GM21529 (cell line): ENCODE measurements around the gene CDX1.

Source experiments
- ATAC-seq: cut with Tn5 transposase; IDR thresholded peaks from one replicate; pipeline ENCODE4 v1.9.1; 2021; ENCODE audit not compliant: unreplicated experiment

CDX1 gene

DNA sequence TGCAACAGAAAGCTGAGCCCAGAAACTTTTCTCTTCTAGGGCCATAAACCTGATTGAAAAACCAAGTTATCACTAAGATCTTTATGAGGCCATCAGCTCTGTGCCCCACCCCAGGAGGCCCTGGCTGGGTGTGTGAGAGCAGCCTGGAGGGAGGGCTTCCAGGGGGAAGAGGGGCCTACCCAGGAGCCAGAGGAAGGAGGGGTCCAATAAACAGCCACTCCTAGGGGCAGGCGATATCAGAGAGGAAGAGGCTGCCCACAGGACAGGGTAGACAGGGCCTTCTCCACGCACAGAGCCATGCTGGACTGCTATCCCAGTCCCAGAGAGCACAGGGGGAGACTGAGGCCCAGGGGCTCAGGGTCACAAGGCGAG, 4.5 kb upstream of the CDX1 start:
- no peak for ATAC-seq

DNA sequence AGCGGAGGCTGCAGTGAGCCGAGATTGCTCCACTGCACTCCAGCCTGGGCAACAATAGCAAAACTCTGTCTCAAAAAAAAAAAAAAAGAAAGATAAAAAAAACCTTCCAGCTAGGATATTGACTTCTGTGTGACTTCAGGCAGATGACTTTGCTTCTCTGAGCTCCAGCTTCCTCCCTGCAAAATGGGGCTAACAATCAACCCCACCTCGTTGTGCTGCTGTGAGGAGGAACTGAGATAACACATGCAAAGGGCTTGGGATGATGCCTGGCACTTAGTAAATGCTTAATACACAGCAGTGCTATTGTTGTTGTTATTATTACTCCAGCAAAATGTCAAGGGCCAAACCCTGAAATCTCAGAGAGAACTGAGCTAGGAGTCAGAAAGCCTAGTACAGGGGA, 3.5 kb upstream of the CDX1 start:
- no peak for ATAC-seq

DNA sequence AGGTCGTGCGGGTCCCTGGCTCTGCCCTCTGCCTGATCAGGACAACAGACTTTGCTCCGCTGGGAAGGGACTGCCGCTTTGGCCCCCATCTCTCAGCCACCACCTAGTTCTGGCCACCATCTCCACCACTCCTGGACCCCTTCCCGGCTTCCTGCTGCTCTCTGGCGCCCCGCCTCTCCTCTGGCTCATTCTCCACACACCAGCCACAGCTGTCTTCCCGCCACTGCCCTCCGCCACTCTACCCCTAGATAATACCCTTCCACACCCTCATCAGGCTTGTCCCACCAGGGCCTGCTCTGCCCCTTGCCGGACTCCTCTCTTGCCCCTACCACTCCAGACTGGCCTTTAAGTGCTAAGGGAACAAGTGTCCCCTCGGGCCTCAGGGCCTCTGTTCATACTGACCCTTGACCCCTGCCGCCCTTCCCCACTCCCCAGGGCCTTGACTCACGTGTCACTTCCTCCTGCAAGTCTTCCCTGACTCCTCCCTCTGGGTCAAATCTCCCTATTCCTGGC, 3.0 kb upstream of the CDX1 start:
- no peak for ATAC-seq

DNA sequence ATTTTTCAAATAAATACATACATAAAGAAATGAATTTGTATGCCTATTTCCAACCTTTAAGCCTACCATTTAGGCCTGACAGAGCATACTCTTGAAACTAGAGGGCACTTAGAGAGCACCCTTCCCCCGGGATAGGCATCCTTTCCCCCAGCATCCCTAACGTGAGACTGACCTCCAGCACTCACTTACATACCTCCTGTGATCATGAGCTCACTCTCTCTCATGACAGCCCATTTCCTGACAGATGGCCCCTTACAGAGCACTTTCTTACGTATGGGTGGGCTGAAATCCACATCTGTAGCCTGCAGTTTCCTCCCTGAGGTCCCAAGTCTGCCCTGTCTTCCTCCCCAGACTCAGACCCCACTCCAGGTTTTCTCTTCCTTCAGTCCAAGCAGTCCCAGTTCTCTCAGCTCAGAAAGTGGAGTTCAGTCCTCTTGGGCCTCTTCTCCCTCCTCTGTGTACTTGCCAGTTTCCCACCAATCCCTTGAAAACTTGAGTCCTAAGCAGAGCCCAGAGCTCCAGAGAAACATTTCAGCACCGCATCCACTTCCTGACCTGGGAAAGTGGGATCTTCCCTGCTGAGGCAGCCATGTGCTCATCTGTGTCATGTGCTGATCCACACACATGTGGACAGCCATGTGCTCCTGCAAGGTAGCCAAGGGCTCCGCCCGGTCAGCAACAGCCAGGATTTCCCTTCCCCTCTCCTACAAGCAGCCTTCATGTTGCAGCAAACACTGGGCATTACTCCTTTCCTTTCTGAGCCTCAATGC, 2.2 kb upstream of the CDX1 start:
- ATAC-seq = no peak

DNA sequence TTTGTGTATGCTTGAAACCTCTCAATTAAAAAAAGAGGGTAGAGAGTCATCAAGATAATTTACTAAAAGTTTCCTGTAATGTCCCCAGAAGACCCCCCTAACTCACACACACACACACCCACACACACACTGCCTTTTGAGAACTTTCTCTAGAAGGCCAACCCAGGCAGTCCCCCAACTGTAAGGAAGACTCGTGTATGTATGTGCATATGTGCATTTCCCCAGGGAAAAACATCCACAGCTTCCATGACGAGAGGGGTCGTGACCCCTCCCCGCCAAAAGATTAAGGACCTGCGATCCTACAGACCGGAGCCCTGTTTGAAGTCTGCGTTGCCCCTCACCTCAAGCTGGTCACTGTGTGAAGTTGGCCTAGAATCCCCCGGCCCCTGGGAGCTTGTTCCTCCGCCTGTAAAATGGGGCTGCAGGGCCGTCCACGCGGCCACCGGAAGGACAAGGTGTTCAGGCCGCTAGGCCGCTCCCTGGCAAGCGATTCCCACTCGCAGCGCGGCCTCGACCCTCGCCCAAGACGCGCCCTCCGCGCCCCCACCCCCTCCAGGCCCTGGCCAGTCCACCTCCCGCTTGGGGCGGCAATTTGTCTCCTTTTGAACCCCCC, 435 bp upstream of the CDX1 start:
- ATAC-seq = no peak

GRCh38 chr5:150167512-150167850, 903 bp downstream of the CDX1 start:
- ATAC-seq = no peak

- no peak for ATAC-seq
These were observed 1.3 kb downstream of the CDX1 start for GRCh38 chr5:150167908-150168307.

- ATAC-seq = no peak
These were observed 2.3 kb downstream of the CDX1 start for GRCh38 chr5:150168864-150169263.

DNA sequence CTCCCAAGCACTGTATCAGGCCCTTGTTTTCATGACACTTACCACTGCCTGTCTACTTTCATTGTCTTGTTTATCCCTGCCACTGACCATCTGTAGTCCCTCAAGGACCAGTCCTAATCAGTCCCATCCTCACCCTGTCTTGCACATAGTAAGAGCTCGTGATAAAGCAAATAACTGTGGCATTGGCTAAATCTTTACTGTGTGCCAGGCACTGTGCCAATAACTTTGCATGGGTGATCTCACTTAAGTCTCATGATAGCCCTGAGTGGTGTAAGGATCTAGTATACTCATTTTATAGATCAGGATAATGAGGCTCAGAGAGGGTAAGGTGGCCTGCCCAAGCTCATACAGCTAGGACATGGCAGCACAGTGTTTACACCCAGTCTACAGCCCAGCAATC, 5.6 kb downstream of the CDX1 start:
- ATAC-seq = no peak

DNA sequence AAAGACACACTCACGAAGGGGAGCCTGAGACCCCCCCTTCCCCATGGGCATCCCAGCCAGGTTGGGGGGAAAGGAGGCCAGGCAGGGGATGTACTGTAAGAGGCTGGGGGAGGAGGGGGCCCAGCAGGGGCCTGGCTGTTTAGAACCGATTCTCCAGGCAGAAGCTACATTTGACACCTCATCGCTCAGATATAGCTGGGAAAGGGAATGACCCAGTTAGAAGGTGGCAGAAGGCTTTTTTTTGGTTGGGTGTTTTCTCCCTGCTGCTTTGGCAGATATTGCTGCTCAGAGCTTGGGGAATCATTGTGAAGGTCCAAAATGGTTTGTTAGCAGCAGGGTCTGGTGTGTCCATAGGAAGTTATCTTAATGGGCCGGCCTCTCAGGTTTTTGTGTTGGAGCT, 6.0 kb downstream of the CDX1 start:
- ATAC-seq = no peak

- ATAC-seq = no peak
These were observed 6.6 kb downstream of the CDX1 start for GRCh38 chr5:150173161-150173560.

GRCh38 chr5:150174285-150174684, 7.7 kb downstream of the CDX1 start:
- no peak for ATAC-seq

- ATAC-seq = no peak
These were observed 8.5 kb downstream of the CDX1 start for GRCh38 chr5:150175076-150175475.

- ATAC-seq = peak; percentile 55
These were observed 9.0 kb downstream of the CDX1 start for GRCh38 chr5:150175536-150175935.

GRCh38 chr5:150176745-150177477, 10.3 kb downstream of the CDX1 start:
- no peak for ATAC-seq

DNA sequence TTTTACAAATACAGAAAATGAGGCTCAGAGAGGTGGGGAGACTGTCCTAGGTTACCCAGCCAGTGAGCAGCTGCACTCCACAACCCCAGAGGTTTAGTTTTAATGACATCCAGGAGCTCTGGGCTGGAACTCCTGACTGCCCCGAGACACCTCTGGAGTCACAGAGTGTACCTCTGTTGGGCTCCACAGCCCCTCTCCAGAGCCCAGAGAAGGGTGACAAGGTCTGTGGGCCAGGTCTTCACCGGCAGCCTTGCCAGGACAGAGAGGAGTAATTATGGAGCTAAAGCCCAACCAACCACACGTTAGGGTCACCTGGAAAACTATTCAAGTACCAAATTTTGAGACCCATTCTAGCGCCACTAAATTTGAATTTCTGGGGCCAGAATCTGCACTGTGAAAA, 11.1 kb downstream of the CDX1 start:
- ATAC-seq = no peak

- ATAC-seq = peak; percentile 52
These were observed 11.7 kb downstream of the CDX1 start for GRCh38 chr5:150178262-150178661.

- ATAC-seq = no peak
These were observed 12.5 kb downstream of the CDX1 start for GRCh38 chr5:150179019-150179620.

GRCh38 chr5:150180241-150181026, 13.9 kb downstream of the CDX1 start:
- no peak for ATAC-seq

DNA sequence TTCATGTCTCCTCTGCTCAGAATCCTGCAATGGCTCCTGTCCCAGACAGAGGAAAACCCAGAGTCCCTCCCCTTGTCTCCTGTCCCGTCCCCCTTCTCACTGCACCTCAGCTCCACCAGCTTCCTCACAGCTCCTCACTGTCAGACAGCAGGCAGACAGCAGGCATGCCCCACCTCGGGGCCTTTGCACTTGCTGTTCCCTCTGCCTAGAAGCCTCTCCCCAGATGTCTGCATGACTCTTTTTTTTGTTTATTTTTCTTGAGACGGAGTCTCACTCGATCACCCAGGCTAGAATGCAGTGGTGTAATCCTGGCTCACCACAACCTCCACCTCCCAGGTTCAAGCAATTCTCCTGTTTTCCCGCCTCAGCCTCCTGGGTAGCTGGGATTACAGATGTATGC, 14.4 kb downstream of the CDX1 start:
- no peak for ATAC-seq
